Measurements from ENCODE around the gene CCDC102A.

DNA sequence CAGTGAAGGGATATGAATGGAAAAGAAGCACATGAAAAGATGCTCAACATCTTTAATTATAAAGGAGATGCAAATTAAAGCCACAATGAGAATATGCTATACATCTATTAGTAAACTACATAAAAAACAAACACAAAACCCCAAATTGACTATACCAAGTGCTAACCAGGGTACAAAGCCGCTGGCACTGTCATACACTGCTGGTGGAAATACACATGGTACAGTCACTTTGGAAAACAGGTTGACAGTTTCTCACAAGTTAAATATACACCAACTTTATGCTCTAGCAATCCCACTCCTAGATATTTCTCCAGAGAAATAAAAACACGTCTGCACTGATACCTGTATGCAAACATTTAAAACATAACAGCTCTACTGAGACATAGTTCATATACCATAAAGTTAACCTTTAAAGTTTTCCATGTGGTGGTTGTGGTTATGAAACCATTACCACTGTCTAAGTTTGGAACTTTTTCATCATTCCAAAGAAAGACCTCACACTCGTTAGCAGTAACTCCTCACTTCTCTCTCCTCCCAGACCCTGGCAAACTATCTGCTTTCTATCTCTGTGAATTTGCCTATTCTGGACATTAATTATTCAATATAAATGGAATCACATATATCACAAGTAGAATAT lies 48.8 kb upstream of the CCDC102A start:
- TF ChIP-seq, protein P1, sequence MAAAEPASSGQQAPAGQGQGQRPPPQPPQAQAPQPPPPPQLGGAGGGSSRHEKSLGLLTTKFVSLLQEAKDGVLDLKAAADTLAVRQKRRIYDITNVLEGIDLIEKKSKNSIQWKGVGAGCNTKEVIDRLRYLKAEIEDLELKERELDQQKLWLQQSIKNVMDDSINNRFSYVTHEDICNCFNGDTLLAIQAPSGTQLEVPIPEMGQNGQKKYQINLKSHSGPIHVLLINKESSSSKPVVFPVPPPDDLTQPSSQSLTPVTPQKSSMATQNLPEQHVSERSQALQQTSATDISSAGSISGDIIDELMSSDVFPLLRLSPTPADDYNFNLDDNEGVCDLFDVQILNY (CRISPR knock-in tag; IDR thresholded peaks at IDR 0.05): no peak
- TF ChIP-seq, protein P2, sequence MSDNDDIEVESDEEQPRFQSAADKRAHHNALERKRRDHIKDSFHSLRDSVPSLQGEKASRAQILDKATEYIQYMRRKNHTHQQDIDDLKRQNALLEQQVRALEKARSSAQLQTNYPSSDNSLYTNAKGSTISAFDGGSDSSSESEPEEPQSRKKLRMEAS (CRISPR knock-in tag; IDR thresholded peaks at IDR 0.05): no peak
- TF ChIP-seq RBM34 (IDR thresholded peaks at IDR 0.05; ENCODE audit: borderline replicate concordance, insufficient read depth, low read length) (no peak), RFX5 (IDR thresholded peaks at IDR 0.05; ENCODE audit: low read depth, low read length) (no peak), FOXK1 (CRISPR knock-in tag; IDR thresholded peaks at IDR 0.05; ENCODE audit: borderline replicate concordance) (no peak), JUND (IDR thresholded peaks at IDR 0.05; ENCODE audit: borderline replicate concordance, low read depth, low read length) (no peak), JUND (tag; IDR thresholded peaks at IDR 0.05; ENCODE audit: borderline replicate concordance, low read depth, low read length) (no peak)
- TF ChIP-seq, protein P3, sequence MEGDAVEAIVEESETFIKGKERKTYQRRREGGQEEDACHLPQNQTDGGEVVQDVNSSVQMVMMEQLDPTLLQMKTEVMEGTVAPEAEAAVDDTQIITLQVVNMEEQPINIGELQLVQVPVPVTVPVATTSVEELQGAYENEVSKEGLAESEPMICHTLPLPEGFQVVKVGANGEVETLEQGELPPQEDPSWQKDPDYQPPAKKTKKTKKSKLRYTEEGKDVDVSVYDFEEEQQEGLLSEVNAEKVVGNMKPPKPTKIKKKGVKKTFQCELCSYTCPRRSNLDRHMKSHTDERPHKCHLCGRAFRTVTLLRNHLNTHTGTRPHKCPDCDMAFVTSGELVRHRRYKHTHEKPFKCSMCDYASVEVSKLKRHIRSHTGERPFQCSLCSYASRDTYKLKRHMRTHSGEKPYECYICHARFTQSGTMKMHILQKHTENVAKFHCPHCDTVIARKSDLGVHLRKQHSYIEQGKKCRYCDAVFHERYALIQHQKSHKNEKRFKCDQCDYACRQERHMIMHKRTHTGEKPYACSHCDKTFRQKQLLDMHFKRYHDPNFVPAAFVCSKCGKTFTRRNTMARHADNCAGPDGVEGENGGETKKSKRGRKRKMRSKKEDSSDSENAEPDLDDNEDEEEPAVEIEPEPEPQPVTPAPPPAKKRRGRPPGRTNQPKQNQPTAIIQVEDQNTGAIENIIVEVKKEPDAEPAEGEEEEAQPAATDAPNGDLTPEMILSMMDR (IDR thresholded peaks at IDR 0.05 in 2 of 3, conservative IDR thresholded peaks at IDR 0.05 in 1 of 3; ENCODE audit: insufficient read depth in 2 of 3, low read depth in 1 of 3, low read length in 3 of 3): no peak

Measured in K562 (cell line).